ENCODE results near the gene PPP1R11. TPM values are rescaled to one million over a fixed set of nuclear protein-coding genes. Genes with fewer than 3 reads are reported as not detected.

The PPP1R11 gene
- total and polyA plus RNA-seq, 9 donors: 27.8 to 114 (median 46.2) TPM

- WGBS, 3 donors: 8 to 12% (median 9%) methylated on average over 8 of the region's 8 CpGs
- Histone ChIP-seq H3K4me1 (ENCODE audit: insufficient read depth) (peaks cover under 1% of the 10 kb centered on the region), H3K36me3 (no peaks in the 10 kb centered on the region), H3K4me3 (peak overlapping the region; percentile 60), H3K27me3 (no peaks in the 10 kb centered on the region), H3K9me3 (no peaks in the 10 kb centered on the region), H3K27ac (peak overlapping the region in 1 of 2 donors; percentile 78)
- no peak for TF ChIP-seq CTCF (IDR thresholded peaks at IDR 0.05)
- intact Hi-C loops (cut with DNase I): no loop called here
- DNase-seq: peak in 2 of 5 donors; percentile 88
These were observed 602 bp downstream of the PPP1R11 start for GRCh38 chr6:30067460-30068139.

- peak in 4 of 5 donors; percentile 36 to 70 (median 41) for DNase-seq
- no peaks in the 10 kb centered on the region for H3K27me3 ChIP-seq
- no peak overlapping the region for H3K27ac ChIP-seq
- H3K4me1 ChIP-seq (ENCODE audit: insufficient read depth): peaks cover 8% of the 10 kb centered on the region
- 12 to 26% (median 20%) methylated on average over 65 to 68 of the region's 68 CpGs for WGBS, 3 donors
- no peak overlapping the region for H3K4me3 ChIP-seq
- intact Hi-C loops (cut with DNase I): no loop called here
- H3K36me3 ChIP-seq: no peaks in the 10 kb centered on the region
- H3K9me3 ChIP-seq: no peaks in the 10 kb centered on the region
- TF ChIP-seq POLR2A (IDR thresholded peaks at IDR 0.05) (no peak), CTCF (IDR thresholded peaks at IDR 0.05) (no peak), EP300 (IDR thresholded peaks at IDR 0.05) (no peak)
These were observed 4.3 kb downstream of the PPP1R11 start for GRCh38 chr6:30071081-30071818.

- WGBS, 3 donors: 45 to 50% (median 49%) methylated on average over 3 of the region's 3 CpGs
- Histone ChIP-seq H3K4me1 (ENCODE audit: insufficient read depth) (peaks cover 8% of the 10 kb centered on the region), H3K9me3 (no peaks in the 10 kb centered on the region), H3K27me3 (no peaks in the 10 kb centered on the region), H3K27ac (no peak overlapping the region), H3K36me3 (no peaks in the 10 kb centered on the region), H3K4me3 (no peak overlapping the region)
- DNase-seq: no peak
- TF ChIP-seq CTCF (IDR thresholded peaks at IDR 0.05): no peak
- TF ChIP-seq EP300 (IDR thresholded peaks at IDR 0.05): no peak
- TF ChIP-seq POLR2A (IDR thresholded peaks at IDR 0.05): no peak
- intact Hi-C loops (cut with DNase I): no loop called here
These were observed 4.9 kb downstream of the PPP1R11 start for GRCh38 chr6:30071858-30072257.

GRCh38 chr6:30073489-30074235 is 6.7 kb downstream of the PPP1R11 start:
- H3K4me3 ChIP-seq: no peak overlapping the region
- no peak for DNase-seq
- no peak for TF ChIP-seq POLR2A (IDR thresholded peaks at IDR 0.05)
- no peak for TF ChIP-seq CTCF (IDR thresholded peaks at IDR 0.05)
- TF ChIP-seq EP300 (IDR thresholded peaks at IDR 0.05): no peak
- no peak overlapping the region for H3K27ac ChIP-seq
- no peaks in the 10 kb centered on the region for H3K36me3 ChIP-seq
- H3K4me1 ChIP-seq (ENCODE audit: insufficient read depth): peaks cover 8% of the 10 kb centered on the region
- H3K27me3 ChIP-seq: no peaks in the 10 kb centered on the region
- no peaks in the 10 kb centered on the region for H3K9me3 ChIP-seq
- WGBS, 3 donors: 31 to 45% (median 33%) methylated on average over 7 of the region's 7 CpGs
- intact Hi-C loops (cut with DNase I): no loop called here
